Superior temporal gyrus (tissue), 1 donor: ENCODE measurements around the gene KLHL42.

Source experiments
- DNase-seq: peaks from one replicate; pipeline ENCODE4 v3.0.0-alpha.2; 2016; ENCODE audit errors: extremely low spot score

KLHL42 gene

DNA sequence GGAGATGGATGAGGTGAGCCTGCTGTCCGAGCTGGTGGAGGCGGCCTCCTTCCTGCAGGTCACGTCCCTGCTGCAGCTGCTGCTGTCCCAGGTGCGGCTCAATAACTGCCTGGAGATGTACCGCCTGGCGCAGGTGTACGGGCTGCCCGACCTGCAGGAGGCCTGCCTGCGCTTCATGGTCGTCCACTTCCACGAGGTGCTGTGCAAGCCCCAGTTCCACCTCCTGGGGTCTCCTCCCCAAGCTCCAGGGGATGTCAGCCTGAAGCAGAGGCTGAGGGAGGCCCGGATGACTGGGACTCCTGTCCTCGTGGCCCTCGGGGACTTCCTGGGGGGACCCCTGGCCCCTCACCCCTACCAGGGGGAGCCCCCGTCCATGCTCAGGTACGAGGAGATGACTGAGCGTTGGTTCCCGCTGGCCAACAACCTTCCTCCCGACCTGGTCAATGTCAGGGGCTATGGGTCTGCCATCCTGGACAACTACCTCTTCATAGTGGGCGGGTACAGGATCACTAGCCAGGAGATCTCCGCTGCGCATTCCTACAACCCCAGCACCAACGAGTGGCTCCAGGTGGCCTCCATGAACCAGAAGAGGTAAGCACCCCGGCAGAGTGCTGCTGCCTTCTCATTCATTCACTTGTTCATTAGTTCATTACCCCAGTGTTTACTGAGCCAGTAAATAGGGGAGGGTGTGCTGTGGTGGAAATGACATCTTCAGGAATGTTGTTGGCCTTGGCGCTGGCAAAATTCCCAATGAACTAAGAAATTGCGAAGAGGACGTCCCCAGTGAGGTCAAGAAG is 777 bp downstream of the KLHL42 start:
- DNase-seq = no peak

DNA sequence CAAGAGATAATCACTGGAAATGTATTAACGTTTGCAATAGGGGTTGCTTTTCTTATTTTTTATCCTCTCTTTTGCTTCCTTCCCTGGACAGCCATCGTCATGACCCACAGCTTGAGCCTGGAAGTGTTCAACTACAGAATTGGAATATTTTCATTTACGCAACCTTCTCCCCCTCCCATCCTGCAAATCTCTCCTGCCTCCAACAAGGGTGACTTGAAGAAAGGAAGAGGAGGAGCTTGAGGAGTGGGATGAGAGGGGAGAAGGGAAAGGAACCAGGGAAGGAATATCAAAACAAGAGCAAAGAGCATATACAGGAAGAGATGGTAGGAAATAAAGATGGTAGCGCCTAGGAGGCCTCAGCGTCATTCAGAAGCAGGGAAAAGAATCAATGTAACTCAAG is 1.6 kb downstream of the KLHL42 start:
- DNase-seq = no peak

DNA sequence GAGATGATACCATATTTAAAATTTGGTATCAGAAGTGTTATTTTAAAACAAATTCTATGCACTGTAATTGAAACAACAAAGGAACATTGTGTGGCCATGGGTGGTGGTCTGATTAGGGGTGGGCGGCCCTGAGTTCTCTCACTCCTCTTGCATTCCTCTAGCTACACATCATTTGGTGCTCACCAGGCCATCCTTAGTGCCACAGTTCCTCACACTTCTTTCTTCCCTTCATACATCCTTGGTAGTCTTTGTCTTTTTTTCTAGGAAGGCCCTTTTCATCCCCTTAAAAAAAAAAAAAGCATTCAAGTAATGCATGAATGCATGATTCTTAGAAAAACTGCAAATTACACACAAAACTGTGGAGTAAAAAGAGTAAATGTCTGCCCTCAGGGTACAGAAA is 2.4 kb downstream of the KLHL42 start:
- DNase-seq = no peak

DNA sequence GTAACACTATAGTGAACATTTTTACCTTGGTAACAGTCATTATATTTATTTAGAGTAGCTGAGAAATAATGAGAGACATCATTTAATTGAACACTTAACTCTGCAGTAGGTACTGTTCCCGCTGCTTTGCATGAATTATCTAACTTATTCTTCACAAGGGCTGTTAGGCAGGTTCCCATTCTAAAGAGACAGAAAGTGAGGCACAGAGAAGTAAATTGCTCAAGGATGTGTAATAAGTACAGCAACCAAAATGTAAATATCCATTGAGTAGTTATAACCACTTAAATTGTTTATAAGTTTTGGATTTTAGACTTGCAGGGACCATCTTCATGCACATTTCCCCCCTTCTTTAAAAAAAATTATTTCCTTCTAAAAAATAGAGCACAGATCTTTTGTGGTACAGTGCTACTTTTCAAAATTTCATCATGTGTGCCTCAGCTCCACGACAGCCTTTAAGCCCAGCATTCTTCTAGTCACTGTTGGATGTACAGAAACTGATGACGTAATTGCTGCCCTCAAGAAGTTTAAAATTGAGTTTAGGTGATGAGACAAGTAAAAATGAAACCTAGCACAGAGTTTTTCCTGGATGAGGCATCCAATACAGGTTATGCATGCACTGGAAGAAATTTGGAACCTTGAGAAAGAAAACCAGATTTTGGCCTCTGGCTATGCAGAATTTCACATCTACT is 6.0 kb downstream of the KLHL42 start:
- DNase-seq = no peak

DNA sequence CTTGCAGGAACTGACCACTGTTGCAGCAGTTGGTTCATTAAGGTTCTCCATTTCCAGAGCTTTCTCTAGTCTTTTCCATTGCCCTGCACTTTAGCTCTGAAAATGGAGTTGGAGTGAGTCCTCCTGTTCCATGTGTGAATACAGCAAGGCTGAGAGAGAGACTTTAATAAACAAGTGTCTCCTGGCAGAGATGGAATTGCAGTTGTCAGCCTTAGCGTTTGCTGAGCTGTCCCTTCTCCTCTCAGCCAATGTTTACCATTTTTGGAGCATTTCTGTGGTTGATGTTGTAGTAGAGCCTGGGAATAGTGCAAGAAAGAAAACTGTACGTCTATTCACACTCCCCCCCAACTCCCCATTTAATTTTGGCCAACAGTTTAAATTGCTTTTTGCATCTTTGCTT is 7.5 kb downstream of the KLHL42 start:
- no peak for DNase-seq

DNA sequence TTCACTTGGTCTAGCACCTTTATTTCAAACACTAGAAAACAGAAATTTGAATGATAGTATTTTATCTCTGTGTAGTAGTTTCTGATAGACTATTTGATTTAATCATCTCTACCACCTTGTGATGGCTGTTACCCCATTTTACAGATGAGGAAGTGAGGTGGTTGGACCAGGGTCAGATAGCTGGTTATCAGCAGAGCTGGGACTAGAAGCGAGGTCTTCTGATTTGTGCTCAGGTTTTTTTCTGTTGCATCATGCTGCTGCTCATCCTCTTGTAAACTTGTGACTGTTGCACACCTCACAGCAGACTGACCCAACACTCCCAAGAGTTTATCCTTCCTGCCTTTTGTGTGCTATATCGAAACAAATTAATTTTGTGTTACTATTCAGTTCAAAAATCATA is 10.1 kb downstream of the KLHL42 start:
- no peak for DNase-seq

DNA sequence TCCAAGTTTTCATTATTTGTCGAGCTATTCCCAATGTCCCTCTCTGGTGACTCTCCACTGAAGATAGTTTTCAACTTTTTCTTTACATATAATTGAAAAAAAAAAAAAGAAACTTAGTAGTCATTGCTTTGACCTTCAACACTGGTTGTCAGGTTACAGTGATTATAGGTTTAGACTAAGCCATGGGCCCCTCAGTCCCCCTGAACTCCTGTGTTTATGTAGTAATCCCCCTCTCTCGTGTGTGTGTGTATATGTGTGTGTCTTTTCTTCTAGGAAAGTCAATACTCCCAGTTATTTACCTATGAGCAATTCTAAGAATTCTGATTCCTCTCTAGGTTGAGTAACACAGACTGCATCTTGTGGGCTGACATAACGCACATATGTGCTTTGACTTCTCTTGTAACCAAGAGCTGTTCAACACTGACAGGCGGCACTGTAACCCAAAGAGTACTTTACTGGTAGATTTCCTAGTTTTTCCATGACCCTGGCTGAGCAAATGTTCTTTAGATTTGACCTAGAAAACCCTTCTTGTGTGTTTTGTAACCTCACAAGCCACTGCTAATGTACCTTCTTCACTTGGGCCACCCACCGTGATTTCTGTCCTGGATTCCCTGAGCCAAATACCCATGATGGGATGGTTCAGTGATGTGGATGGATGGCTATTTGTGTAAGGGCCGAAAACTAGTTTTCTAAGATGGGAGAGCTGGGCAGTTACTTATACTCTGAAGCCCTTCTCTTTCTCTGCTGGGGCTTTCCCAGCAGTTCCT is 15.0 kb downstream of the KLHL42 start:
- no peak for DNase-seq

DNA sequence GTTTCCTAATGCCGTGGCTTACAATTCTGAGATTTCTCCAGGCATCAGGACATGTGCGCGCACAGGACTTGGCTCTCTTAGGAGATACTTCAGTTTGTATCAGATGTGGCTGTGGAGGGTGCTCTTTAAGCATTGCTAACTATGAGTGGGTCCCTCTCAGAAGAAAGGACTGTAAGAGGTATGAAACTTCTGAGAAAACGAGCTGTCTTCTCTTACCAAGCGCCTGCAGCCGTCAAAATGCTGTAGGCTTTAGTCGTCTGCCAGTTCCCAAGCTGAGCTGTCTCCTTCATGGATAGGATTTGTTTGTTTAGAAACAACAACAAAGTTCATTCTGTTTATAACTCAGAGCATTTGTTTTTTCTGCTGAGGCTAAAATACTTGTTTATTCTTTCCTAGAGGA is 16.1 kb downstream of the KLHL42 start:
- no peak for DNase-seq

DNA sequence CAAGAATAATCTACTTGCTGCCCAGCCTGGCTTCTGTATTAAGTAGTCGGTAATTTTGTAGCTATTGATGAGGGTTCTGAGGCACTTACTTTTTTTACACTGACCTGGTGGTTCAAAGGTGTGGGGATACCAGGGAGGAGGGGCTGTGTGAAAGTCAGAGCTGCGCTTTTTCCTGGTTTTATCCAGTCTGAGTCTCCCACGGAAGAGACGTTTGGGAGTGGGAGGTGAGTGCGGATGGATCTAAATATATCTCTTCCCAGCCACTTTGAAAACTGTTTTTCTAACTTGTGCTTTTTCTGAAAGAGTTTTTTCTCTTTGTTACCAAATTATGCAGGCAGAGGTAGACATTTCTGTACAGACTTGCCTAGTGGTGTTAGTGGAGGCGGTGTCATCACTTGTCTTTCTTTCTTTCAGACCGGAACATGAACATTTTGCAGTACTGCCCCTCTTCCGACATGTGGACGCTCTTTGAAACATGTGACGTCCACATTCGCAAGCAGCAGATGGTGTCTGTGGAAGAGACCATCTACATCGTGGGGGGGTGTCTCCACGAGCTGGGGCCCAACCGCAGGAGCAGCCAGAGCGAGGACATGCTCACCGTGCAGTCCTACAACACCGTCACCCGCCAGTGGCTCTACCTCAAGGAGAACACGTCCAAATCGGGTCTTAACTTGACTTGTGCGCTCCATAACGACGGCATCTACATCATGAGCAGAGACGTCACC is 17.4 kb downstream of the KLHL42 start:
- DNase-seq = no peak

DNA sequence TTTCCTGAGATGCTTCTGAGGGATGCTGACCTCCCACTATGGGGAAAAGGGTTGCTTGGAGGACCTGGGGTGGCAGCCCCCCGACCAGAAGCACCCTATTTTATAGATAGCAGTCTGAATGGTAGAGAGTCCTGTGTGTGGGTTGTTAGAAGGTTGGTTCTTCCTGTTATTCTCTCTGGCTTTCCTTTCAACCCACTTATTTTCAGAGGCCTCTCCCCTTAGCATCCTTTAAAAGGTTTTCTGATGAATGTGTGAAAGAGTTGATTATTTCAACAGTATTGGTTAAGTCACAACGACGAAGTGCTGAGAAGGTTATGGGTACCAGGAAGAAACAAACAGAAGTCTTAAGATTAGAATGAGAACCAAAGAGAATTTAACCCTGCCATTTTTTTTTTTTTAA is 20.8 kb downstream of the KLHL42 start:
- DNase-seq = no peak

DNA sequence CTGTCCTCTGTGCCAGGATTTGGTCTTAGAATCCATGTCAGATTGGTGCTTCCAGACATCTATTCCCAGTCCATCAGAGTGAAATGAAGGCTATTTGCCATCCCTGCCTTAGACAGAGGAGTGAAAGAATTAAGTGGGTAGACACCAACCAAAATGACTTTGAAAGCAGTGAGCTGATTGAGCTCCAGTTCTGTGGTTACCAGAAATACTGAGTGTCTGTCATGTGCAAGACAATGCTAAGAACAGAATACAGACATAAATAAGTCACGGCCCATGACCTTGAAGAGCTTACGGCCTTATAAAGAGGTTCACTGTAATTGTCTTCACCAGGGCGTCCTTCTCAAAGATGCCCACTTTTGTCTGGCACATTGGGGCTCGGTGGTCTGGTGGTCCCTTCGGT is 21.6 kb downstream of the KLHL42 start:
- DNase-seq = no peak

DNA sequence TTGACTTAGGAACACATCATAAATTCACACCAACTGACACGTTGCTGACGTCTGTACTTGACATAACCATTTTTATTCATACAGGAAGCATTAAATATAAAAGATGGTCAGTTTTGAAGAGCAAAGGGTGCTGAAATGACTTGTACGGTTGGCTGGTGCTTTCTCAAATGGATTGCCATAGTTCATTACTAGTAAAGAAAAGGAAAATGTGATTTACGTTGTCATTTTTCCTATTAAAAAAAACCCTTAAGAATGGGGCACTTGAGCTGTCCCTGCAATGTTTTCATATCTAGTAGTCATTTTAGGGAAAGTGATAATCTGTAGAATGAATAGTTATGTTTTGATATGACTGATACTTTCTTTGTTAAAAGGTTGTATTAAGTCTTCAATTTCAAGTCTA is 22.5 kb downstream of the KLHL42 start:
- no peak for DNase-seq

DNA sequence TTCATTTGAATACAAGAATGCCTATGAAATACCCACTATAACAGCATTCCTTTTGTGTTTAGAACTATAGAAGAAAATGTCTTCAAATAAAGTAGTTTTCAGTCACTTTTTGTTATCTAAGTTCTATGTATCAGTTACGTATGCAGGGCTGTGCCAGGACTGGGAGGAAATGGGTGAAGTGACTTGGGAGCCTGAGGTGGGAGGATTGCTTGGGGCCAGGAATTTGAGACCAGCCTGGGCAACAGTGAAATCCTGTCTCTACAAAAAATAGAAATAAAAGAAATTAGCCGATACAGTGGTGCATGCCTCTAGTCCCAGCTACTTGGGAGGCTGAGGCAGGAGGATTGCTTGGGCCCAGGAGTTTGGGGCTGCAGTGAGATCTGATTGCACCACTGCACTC is 22.9 kb downstream of the KLHL42 start:
- no peak for DNase-seq

DNA sequence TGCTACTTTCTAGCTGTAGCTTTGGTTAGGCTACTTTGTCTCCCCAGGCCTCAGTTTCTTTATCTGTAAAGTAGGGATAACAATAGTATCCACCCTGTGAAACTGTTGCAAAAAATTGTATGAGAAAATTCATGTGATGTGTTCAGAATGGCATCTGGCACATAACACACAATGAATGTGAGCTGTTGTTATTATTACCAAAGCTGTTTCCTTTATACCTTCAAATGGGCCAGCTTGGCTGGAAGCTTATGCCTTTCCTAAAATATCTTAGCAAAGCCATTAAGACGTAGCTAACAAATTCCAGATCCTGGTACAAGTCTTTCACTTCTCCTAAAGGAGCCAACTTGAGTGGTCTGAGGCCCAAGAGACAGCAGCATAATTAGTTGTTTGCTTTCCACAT is 25.2 kb downstream of the KLHL42 start:
- no peak for DNase-seq

DNA sequence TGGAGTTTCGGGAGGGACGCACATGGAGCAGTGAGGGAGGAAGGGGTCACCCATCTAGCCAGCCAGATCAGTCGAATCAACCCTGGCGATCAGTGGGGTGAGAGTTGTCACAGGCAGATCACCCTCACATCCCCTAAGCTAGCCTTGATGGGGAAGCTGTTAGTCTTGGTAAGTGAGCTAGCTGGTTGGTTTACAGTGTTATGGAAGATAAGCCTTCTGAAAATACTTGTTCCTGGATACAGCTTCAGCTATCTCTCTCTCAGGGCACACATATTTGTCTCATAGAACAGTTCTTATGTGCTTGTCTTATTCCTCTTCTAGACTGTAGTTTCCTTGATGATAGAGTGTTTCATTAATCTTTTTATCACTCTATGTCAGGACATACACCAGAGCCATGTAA is 26.2 kb downstream of the KLHL42 start:
- DNase-seq = no peak

DNA sequence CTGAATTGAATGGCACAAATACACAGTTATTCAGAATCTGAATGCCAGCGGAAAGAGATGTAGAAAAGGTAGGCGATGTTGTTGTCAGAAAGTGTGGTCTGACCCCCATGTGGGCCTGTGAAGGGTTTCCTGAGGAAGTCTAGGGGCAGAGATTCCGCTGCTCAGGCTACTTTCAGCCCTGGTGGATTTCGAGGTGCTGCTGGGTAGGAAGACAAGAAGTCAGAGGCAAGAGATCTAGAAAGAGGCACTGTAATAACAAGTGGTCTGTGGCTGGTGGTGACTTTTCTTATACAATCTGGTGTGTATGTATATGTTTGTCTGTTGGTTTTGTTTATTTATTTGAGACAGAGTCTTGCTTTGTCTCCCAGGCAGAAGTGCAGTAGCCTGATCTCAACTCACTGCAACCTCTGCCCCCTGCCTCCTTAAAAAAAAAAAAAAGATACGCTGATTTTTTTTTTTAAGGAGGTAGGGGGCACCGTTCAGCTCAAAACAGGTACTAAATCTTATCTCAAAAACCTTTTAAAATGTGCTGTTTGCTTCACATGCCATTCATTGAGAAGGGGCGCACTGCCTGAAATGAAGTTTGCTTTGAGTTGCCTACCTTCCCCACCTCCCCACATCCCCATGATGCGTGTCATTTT is 27.1 kb downstream of the KLHL42 start:
- no peak for DNase-seq

DNA sequence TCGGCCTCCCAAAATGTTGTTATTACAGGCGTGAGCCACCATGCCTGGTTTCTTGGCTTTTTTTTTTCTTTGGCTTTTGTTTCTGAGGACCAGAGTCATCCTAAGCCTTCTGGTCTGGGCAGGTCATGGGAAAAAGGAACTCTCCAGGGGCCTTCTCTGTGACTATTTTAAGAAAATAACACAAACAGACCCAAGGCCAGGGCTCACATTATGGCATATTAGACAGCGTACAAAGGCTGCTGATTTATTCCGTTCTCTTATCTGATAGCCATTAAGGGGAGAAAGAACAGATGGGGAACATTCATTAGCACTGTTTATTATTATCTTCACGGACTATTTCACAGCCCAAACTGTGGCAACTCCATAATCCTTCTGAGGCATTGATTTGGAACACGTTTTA is 28.8 kb downstream of the KLHL42 start:
- no peak for DNase-seq

DNA sequence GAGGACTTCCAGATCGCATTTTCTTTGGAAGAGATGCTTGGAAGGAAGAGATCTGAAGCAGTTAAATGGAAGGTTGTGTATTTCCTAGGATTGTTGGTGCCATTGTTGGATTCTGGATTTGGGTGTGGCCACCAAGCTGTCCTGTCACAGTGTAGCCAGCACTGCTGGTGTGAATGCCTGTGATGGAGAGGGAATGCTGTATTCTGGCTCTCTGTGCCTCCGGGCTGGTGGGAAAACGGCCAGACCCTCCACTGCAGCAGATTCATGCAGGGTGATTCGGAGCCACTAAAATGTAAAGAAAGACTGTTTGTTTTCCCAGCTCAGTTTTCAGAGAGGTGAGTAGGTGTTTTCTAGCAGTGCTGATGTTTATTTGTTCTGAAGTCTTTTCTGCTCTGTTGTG is 30.7 kb downstream of the KLHL42 start:
- no peak for DNase-seq

DNA sequence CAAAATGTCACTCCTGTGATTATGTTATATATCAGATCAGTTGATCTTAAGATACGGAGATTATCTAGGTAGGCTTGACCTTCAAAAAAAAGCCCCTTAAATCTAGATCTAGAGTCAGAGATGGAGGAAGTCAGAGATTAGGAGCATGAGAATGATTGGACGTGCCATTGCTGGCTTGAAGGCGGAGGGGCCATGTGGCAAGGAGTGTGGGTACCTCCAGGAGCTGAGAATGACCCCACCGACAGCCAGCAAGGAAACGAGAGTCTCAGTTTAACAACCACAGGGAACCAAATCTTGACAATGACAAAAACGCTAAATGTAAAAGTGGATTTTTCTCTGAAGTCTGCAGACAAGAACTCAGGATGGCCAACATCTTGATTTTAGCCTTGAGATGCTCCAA is 32.5 kb downstream of the KLHL42 start:
- no peak for DNase-seq

DNA sequence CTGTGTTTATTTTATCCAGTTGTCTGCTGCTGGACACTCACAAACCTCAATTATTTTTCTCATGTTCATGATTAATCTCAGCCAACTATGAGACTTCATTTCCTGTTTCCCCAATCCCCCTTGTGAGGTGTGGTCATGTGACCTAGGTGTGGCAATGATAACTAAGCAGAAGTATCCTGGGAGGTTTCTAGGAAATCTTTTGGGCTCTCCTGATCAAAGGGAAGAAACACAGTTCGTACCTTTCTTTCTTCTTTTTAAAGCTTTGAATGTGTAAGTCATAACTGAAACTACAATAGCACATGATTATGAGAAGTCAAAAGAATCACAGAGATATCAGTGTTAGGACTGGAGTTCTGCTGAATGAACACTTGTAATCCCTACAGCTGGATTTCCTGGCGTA is 34.4 kb downstream of the KLHL42 start:
- no peak for DNase-seq

DNA sequence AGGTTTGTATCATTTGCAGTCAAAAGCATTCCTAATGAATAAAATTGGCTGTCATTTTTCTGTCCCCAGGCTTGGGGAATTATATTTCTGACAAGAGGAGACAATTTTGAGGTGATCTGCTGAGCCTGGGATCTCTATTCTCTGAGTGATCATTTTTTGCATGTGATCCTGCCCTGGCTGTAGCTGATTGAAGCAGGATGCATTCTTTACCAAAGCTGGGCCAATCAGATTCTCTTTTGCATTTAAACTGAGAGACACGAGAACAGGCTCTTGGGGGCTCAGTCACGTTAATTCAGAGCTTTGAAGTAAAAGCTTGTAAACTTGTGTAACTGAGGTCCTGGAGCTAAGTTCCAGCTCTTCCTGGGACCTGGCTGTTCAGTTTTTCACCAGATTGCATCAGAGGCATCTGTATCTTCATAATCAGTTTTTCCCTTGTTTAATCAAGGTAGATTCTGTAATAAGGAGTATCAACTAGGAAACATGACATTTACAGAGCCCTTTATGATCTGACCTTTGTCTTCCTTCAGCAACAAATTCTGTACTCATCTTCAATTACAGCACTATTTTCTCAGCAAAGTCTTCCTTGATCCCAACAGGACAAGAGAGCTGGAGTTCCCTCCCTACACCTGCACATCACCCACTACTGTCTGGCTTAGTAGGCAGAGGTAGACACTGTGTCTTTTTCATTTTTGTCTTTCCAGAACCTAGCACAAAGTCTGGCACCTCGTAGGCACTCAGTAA is 35.0 kb downstream of the KLHL42 start:
- no peak for DNase-seq
